HepG2 (cell line): Measurements from ENCODE around the gene NAA30.

Experiments used
- HNF1A ChIP-seq, 2 experiments: sonication (generic) in 1 of 2; formaldehyde crosslinking in 1 of 2; IDR thresholded peaks; 2 replicates each; pipeline versions ENCODE4 v1.4.0 to v1.6.1; 2016 to 2020; ENCODE audit warnings: borderline replicate concordance in 1 of 2, low read depth in 1 of 2, mild to moderate bottlenecking in 1 of 2, missing genetic modification reagents in 1 of 2
- MTF1 ChIP-seq: sonication (generic); formaldehyde crosslinking; IDR thresholded peaks from 2 replicates; pipeline ENCODE4 v1.5.0; 2020; ENCODE audit warnings: missing genetic modification reagents
- POLR2AphosphoS5 ChIP-seq: IDR thresholded peaks from 2 replicates; pipeline ENCODE4 v1.6.1; 2012; ENCODE audit warnings: low read depth, low read length
- TCF12 ChIP-seq, 2 experiments: fragments of 450-650 bp in 1 of 2; sonication (generic) in 1 of 2; formaldehyde crosslinking in 1 of 2; IDR thresholded peaks; 2 replicates each; pipeline versions ENCODE4 v1.6.1 to v1.8.0; 2017 to 2022; ENCODE audit warnings: antibody characterized with exemption in 1 of 2, mild to moderate bottlenecking in 1 of 2, missing genetic modification reagents in 1 of 2, moderate library complexity in 1 of 2
- TF ChIP-seq, protein P1 (sequence below): sonication (generic); formaldehyde crosslinking; IDR thresholded peaks from 2 replicates; pipeline ENCODE4 v1.5.0; 2020; ENCODE audit warnings: mild to moderate bottlenecking, missing genetic modification reagents, moderate library complexity

- TF ChIP-seq TCF12 (IDR thresholded peaks at IDR 0.05) (no peak), TCF12 (CRISPR knock-in tag; IDR thresholded peaks at IDR 0.05) (no peak), POLR2AphosphoS5 (no peak), HNF1A (IDR thresholded peaks at IDR 0.05; ENCODE audit: low read depth) (no peak), HNF1A (CRISPR knock-in tag; IDR thresholded peaks at IDR 0.05; ENCODE audit: borderline replicate concordance) (no peak), MTF1 (CRISPR knock-in tag) (no peak)
- TF ChIP-seq, protein P1, sequence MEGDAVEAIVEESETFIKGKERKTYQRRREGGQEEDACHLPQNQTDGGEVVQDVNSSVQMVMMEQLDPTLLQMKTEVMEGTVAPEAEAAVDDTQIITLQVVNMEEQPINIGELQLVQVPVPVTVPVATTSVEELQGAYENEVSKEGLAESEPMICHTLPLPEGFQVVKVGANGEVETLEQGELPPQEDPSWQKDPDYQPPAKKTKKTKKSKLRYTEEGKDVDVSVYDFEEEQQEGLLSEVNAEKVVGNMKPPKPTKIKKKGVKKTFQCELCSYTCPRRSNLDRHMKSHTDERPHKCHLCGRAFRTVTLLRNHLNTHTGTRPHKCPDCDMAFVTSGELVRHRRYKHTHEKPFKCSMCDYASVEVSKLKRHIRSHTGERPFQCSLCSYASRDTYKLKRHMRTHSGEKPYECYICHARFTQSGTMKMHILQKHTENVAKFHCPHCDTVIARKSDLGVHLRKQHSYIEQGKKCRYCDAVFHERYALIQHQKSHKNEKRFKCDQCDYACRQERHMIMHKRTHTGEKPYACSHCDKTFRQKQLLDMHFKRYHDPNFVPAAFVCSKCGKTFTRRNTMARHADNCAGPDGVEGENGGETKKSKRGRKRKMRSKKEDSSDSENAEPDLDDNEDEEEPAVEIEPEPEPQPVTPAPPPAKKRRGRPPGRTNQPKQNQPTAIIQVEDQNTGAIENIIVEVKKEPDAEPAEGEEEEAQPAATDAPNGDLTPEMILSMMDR (CRISPR knock-in tag): no peak
Observed at GRCh38 chr14:57412341-57412740, 22.0 kb downstream of the NAA30 start.
